Fibroblast of the aortic adventitia (primary cell): ENCODE results near the gene TUBA3C. TPM values are rescaled to one million over a fixed set of nuclear protein-coding genes. Genes with fewer than 3 reads are reported as not detected.

ENCODE experiments used
- DNase-seq: peaks from one replicate; pipeline ENCODE4 v3.0.0-alpha.2; 2010; ENCODE audit warnings: low read depth
- H3K4me3 ChIP-seq: 2 replicates; pipeline ENCODE4 v1.5.1; 2011; ENCODE audit warnings: low read depth, mild to moderate bottlenecking, control low read depth, low read length, moderate library complexity
- total RNA-seq: library from RNA; depleted of rRNA; stranded (reverse); fragments of >200 nt; gene quantifications from 2 replicates; pipeline ENCODE4 v1.2.3, GENCODE V29; 2012; ENCODE audit warnings: low replicate concordance
- TF ChIP-seq, protein P1 (sequence below): IDR thresholded peaks from 2 replicates; pipeline ENCODE4 v1.5.1; 2011; ENCODE audit warnings: mild to moderate bottlenecking, low read length, control low read depth, inconsistent platforms; ENCODE audit not compliant: insufficient read depth

Gene TUBA3C
- total RNA-seq, 1 donor = not detected

DNA sequence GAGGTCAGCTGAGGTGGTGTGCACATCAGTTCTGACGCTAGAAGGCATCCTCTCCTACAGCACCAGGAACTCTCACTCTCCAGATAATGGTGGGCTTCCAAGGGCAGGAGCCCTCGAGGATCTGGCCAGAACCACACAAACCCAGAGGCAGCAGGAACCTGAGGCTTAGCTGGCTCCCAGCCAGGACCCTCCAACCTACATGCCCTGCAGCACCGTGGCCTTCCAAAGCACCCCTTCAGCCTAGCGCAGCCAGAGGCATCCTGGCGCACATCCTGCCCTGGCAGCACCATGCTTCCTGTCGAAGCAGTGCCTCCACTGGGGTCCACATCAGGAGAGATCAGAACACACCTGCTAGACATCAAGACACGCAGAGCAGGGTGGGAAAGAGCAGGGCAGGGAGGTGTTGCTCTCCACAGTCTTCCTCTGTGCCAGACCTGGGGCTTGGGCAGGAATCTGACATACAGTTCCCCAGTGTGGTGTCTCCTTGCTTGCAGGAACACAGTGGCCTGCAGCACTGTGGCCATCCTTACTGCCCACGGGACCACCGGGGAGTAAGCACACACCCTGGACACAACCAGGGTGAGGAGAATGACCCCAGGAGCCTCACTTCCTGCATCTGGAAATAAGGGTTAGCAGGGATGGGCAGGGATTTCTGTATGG, 21.7 kb downstream of the TUBA3C start:
- no peak overlapping the region for H3K4me3 ChIP-seq
- TF ChIP-seq, protein P1, sequence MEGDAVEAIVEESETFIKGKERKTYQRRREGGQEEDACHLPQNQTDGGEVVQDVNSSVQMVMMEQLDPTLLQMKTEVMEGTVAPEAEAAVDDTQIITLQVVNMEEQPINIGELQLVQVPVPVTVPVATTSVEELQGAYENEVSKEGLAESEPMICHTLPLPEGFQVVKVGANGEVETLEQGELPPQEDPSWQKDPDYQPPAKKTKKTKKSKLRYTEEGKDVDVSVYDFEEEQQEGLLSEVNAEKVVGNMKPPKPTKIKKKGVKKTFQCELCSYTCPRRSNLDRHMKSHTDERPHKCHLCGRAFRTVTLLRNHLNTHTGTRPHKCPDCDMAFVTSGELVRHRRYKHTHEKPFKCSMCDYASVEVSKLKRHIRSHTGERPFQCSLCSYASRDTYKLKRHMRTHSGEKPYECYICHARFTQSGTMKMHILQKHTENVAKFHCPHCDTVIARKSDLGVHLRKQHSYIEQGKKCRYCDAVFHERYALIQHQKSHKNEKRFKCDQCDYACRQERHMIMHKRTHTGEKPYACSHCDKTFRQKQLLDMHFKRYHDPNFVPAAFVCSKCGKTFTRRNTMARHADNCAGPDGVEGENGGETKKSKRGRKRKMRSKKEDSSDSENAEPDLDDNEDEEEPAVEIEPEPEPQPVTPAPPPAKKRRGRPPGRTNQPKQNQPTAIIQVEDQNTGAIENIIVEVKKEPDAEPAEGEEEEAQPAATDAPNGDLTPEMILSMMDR = no peak
- DNase-seq = no peak

DNA sequence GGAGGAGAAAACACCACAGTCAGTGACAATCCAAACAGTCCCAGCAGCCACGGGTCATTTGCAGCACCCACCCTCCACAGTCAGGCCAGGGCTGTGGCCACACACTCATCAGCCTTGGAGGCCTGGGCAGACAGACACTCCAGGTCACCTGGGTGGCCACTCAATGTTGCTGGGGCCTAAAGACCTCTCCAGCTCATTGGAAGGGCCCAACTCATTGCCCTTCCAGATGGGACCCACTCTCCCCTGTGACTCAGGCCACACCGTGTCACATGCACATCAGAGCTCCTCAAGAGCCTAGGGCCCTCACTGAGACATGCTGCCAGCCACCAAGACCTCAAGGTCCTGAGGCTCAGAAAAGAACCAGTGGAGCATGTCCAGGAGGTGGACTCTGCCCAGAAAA, 22.4 kb downstream of the TUBA3C start:
- DNase-seq = no peak
- no peak overlapping the region for H3K4me3 ChIP-seq
- TF ChIP-seq, protein P1 = no peak

DNA sequence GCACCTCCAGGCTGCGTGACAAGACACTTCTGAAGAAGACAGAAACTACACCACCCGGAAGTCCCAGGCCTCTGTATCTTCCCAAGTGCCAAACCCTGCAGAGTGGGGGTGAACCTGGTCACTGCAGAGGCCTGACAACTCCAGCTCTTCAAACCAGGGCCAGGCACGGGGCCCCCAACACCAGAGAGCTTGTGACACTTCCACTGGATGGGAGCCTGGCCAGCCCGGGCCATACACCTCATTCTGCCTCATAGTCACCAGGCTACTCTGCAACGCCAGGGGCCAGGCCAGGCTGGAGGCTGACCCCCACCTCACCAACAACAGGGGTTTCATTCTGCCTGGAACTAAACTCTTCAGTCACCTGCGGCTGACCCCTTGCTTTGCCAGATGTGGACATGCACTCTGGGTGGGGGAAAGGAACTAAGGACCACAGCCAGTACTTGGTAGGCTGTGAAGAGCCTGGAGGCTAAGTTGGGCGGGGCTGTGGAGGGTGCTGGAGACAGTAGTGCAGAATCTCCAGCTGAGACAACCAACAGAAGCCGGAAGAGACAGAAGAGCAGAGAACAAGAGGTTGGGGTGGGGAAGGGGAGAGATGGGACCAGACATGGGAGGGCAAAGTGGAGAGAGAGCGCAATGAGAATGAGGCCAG, 23.0 kb downstream of the TUBA3C start:
- no peak overlapping the region for H3K4me3 ChIP-seq
- TF ChIP-seq, protein P1 = no peak
- DNase-seq = no peak

DNA sequence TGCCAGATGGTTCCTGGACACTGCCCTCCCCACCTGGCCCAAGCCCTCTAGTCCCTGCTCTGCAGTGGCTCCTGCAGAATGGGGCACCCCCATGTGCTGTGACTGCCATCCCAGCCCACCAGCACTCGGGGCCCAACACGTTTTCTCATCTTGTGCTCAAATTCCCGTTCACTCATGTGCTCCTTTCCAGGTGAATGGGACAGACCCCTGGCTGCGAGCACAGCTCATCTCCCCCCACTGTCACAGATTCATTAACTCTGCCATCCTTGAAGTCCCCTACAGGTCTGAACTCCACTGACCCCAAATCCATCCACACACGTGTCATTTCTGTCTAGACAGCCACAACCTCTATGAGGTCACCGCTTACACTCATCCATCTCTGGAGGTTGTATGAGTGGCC, 23.6 kb downstream of the TUBA3C start:
- TF ChIP-seq, protein P1 = no peak
- no peak overlapping the region for H3K4me3 ChIP-seq
- no peak for DNase-seq

DNA sequence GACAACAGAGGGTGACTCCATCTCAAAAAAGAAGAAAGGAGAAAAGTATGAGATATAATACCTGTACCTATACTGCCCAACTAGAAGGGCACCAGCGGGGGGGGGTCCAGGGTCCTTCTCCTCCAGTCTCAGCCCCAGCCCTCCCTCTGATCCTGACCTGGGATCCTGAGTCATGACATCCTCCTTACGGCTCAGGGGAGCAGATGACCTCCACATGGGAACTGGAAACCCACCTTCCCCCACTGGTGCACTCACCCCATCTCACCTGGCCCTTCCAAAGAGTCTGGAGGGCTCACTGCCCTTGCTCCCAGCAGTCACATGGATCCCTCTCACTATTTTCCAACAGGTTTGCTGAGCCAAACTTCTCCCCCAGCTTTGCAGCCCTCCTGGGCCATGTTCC, 24.2 kb downstream of the TUBA3C start:
- TF ChIP-seq, protein P1 = no peak
- no peak overlapping the region for H3K4me3 ChIP-seq
- DNase-seq = no peak

DNA sequence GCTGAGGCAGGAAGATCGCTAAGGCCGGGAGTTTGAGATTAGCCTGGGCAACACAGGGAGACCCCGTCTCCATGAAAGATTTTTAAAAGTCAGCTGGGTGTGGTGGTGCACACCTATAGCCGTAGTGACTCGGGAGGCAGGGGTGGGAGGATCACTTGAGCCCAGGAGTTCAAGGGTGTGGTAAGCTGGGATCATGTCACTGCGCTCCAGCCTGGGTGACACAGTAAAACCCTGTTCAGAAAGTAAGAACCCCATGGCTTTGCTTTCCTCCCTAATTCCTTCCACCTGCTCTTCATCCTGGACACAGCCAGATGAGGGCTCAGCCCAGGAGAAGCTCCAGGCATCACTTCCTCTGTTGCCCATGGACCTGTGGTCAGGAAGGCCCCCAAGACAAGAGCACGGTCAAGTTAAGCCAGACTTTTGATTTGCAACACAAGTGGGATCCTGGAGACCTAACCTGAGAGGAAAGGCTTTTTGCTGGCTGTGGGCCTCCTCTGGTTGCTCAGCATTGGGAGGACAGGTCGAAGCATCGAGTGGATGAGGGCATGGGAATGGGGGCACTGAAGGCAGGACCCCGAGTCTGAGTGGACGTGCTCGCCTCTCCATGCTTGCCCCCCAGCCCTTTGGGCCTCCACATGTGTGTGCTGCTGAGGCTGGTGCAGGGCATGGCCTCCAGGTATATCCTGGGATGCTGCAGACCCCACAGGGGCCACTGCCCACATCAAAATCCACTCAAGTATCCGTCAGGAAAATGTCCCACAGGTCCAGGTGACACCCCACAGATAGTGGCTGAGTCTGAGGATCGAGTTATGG, 25.4 kb downstream of the TUBA3C start:
- TF ChIP-seq, protein P1 = no peak
- H3K4me3 ChIP-seq = no peak overlapping the region
- no peak for DNase-seq
